Muscle layer of colon (tissue), 2 donors: Measurements from ENCODE around the gene GEMIN4.

Experiments used
- H3K27ac ChIP-seq: one replicate; pipeline ENCODE4 v1.7.0; 2013; ENCODE audit warnings: low read depth, mild to moderate bottlenecking, low read length, moderate library complexity
- H3K27me3 ChIP-seq, 2 donors: one replicate each; pipeline ENCODE4 v1.7.0; 2013; ENCODE audit warnings: low read length in 2 of 2, mild to moderate bottlenecking in 2 of 2; ENCODE audit not compliant: insufficient read depth in 2 of 2, control insufficient read depth in 1 of 2
- H3K36me3 ChIP-seq: one replicate; pipeline ENCODE4 v1.7.0; 2013; ENCODE audit warnings: mild to moderate bottlenecking, low read length; ENCODE audit not compliant: insufficient read depth
- H3K4me1 ChIP-seq: one replicate; pipeline ENCODE4 v1.7.0; 2013; ENCODE audit warnings: mild to moderate bottlenecking, low read length; ENCODE audit not compliant: insufficient read depth
- H3K4me3 ChIP-seq, 2 donors: one replicate each; pipeline ENCODE4 v1.7.0; 2013; ENCODE audit warnings: low read length in 2 of 2, low read depth in 1 of 2, mild to moderate bottlenecking in 1 of 2, moderate library complexity in 1 of 2
- H3K9ac ChIP-seq: one replicate; pipeline ENCODE4 v1.7.0; 2013; ENCODE audit warnings: low read length
- H3K9me3 ChIP-seq: one replicate; pipeline ENCODE4 v1.7.0; 2013; ENCODE audit warnings: mild to moderate bottlenecking, low read length
- donor health status: abdominal sarcoma.
- donor health status: Adenocarcinoma of cecum.

Gene GEMIN4

GRCh38 chr17:752002-752619, at the start of gene GEMIN4:
Gene GEMIN4, minus strand, starts transcription at chr17:752264. Its CDS starts 122 bp downstream, at chr17:752142.
- H3K4me3 ChIP-seq = peak within 1 kb of the TSS; percentile 85 to 87
- no peaks in the 10 kb centered on the region for H3K9me3 ChIP-seq
- peak within 1 kb of the TSS; percentile 6 for H3K9ac ChIP-seq
- H3K4me1 ChIP-seq = peaks cover 21% of the 10 kb centered on the region
- peak within 1 kb of the TSS; percentile 13 for H3K27ac ChIP-seq
- H3K27me3 ChIP-seq = no peaks in the 10 kb centered on the region
- peaks cover 10% of the 10 kb centered on the region for H3K36me3 ChIP-seq

DNA sequence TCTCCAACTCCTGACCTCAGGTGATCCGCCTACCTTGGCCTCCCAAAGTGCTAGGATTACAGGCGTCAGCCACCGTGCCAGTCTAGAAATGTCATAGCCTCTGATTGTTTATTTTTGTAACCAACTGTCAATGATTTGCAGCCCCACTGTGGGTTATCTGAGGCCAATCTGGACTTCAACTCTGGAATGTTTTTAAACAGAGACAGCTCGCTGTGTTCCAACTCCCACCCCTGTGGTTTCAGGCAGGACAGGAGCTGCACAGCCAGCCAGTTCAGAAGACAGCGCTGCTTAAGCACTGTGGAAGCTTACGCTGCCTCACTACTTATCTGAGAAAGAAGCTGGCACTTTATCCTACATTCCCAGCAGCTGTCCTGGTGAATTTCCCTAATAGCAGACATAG, 49.6 kb upstream of the GEMIN4 start:
- Histone ChIP-seq H3K27me3 (no peaks in the 10 kb centered on the region), H3K9ac (no peak overlapping the region), H3K9me3 (no peaks in the 10 kb centered on the region), H3K36me3 (peaks cover 29% of the 10 kb centered on the region), H3K4me3 (no peak overlapping the region), H3K4me1 (no peaks in the 10 kb centered on the region), H3K27ac (no peak overlapping the region)

DNA sequence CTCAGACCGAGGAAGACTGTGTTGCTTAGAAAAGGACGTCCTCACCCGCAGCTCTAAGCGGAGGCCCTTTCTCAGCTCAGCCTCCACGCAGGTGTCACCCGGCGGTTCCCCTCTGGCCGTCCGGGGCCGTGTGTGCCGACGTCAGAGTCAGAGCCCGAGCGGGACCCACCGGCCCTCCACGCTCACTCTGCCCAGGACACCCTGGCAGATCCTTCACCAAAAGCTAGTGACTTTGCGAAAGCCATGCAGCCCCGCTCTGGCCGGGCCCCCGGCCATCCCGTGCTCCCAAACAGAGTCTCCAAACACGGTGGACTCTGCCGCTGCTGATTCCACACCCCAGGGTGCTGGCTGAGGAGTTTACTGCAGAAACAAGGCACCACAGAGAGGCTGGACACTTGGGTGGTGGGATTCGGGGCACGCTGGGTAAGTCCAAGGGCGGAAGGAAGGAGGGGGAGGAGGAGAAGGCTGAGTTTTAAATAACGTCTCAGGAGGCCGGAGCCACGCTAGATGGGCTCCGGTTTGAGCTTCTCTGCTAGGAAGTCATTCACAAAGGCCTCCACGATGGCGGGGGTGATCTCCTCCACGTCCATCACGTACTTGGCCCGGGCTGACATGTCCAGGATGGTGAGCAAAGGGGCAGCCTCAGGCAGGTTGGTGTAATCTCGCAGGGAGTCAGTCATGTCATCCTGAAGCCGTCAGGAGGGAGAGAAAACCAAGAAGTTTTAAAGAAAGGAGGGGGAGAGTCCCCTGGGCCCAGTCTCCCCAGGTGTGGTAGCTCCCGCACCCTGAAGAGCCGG, 48.6 kb upstream of the GEMIN4 start:
- Histone ChIP-seq H3K9ac (no peak overlapping the region), H3K4me1 (peaks cover under 1% of the 10 kb centered on the region), H3K4me3 (no peak overlapping the region), H3K9me3 (no peaks in the 10 kb centered on the region), H3K27ac (no peak overlapping the region), H3K36me3 (peaks cover 33% of the 10 kb centered on the region), H3K27me3 (no peaks in the 10 kb centered on the region)

DNA sequence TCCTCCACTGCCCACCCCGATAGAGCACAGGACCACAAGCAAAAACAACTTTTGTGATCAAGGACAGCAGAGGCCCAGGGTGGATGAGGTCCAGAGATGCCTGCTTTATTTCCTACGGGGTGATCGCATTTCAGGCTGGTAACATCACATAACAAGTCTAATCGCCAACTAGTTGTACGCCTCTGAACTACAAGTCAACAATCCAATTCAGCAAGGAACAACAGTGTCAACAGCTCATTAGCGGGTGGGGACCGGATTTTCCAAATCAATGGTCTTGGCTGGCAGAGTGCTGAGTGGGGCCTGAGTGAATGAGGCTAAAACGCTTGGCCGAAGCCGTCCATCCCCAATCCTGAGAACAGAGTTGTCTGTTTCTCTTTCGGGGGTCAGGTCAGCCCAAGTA, 47.2 kb upstream of the GEMIN4 start:
- Histone ChIP-seq H3K36me3 (peaks cover 33% of the 10 kb centered on the region), H3K9ac (no peak overlapping the region), H3K4me1 (peaks cover 13% of the 10 kb centered on the region), H3K27me3 (no peaks in the 10 kb centered on the region), H3K27ac (no peak overlapping the region), H3K9me3 (no peaks in the 10 kb centered on the region), H3K4me3 (no peak overlapping the region)

- no peak overlapping the region for H3K9ac ChIP-seq
- H3K27me3 ChIP-seq = no peaks in the 10 kb centered on the region
- peaks cover 24% of the 10 kb centered on the region for H3K36me3 ChIP-seq
- H3K4me3 ChIP-seq = no peak overlapping the region
- peak overlapping the region; percentile 14 for H3K27ac ChIP-seq
- H3K9me3 ChIP-seq = no peaks in the 10 kb centered on the region
- H3K4me1 ChIP-seq = peaks cover 21% of the 10 kb centered on the region
Observed at GRCh38 chr17:798246-798645, 46.2 kb upstream of the GEMIN4 start.

- no peaks in the 10 kb centered on the region for H3K9me3 ChIP-seq
- H3K4me3 ChIP-seq = no peak overlapping the region
- H3K27me3 ChIP-seq = no peaks in the 10 kb centered on the region
- H3K9ac ChIP-seq = no peak overlapping the region
- H3K4me1 ChIP-seq = peaks cover 21% of the 10 kb centered on the region
- H3K36me3 ChIP-seq = peaks cover 23% of the 10 kb centered on the region
- H3K27ac ChIP-seq = no peak overlapping the region
Observed at GRCh38 chr17:797236-797840, 45.3 kb upstream of the GEMIN4 start.

DNA sequence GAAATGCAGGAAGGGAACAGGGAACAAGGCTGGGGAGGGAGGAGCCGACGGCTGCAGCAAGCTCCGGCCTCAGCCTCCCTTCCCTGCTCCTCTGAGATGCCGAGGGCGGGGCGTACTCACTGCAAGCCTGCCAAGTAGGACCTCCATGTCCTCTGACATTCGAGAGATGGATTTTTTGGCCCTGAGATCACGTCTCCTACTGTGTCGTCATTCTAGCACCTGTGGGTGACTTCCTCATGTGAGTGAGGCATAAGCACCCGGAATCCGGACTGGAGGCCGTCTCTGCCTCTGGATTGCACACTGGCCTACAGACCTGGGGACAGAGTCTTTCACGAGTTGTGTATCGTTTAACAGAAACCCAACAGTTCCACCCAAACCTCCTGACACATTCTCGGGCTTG, 44.5 kb upstream of the GEMIN4 start:
- Histone ChIP-seq H3K9ac (no peak overlapping the region), H3K4me1 (peaks cover 21% of the 10 kb centered on the region), H3K36me3 (peaks cover 28% of the 10 kb centered on the region), H3K27me3 (no peaks in the 10 kb centered on the region), H3K9me3 (no peaks in the 10 kb centered on the region), H3K4me3 (no peak overlapping the region), H3K27ac (peak overlapping the region; percentile 8)

- H3K36me3 ChIP-seq = peaks cover 32% of the 10 kb centered on the region
Observed at GRCh38 chr17:795721-796120, 43.7 kb upstream of the GEMIN4 start.

DNA sequence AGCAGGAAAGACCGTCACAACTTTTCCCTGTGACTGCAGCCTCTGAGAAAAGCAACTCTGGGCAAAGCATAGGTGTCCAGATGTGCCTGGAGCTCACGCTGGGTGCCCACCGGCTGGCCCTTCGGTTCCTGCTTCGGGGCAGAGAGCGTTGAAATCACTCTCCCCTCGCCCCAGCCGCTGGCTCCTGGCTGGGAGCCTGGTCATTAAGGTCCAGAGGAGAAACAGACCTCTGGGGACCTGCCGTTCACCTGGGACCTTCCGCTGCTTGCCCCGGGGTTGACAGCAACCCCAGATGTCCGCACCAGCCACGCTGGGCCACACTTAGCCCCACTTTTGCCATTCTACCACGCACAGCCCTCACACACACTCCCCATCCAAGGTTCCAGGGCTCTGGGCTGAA, 43.2 kb upstream of the GEMIN4 start:
- H3K27ac ChIP-seq = peak overlapping the region; percentile 36
- H3K36me3 ChIP-seq = peaks cover 28% of the 10 kb centered on the region
- no peaks in the 10 kb centered on the region for H3K27me3 ChIP-seq
- no peak overlapping the region for H3K9ac ChIP-seq
- peak overlapping the region in 1 of 2 donors; percentile 18 for H3K4me3 ChIP-seq
- no peaks in the 10 kb centered on the region for H3K9me3 ChIP-seq
- peaks cover 21% of the 10 kb centered on the region for H3K4me1 ChIP-seq

More at GRCh38 chr17:795721-796120, 43.7 kb upstream of the GEMIN4 start:
- H3K27me3 ChIP-seq = no peaks in the 10 kb centered on the region
- no peak overlapping the region for H3K4me3 ChIP-seq
- no peaks in the 10 kb centered on the region for H3K9me3 ChIP-seq
- H3K27ac ChIP-seq = peak overlapping the region; percentile 36
- no peak overlapping the region for H3K9ac ChIP-seq
- H3K4me1 ChIP-seq = peaks cover 21% of the 10 kb centered on the region

- H3K9me3 ChIP-seq = no peaks in the 10 kb centered on the region
- H3K9ac ChIP-seq = no peak overlapping the region
- H3K27ac ChIP-seq = peak overlapping the region; percentile 36
- H3K4me3 ChIP-seq = peak overlapping the region in 1 of 2 donors; percentile 18
- H3K4me1 ChIP-seq = peaks cover 21% of the 10 kb centered on the region
- H3K27me3 ChIP-seq = no peaks in the 10 kb centered on the region
- H3K36me3 ChIP-seq = peaks cover 25% of the 10 kb centered on the region
Observed at GRCh38 chr17:794876-795275, 42.8 kb upstream of the GEMIN4 start.

DNA sequence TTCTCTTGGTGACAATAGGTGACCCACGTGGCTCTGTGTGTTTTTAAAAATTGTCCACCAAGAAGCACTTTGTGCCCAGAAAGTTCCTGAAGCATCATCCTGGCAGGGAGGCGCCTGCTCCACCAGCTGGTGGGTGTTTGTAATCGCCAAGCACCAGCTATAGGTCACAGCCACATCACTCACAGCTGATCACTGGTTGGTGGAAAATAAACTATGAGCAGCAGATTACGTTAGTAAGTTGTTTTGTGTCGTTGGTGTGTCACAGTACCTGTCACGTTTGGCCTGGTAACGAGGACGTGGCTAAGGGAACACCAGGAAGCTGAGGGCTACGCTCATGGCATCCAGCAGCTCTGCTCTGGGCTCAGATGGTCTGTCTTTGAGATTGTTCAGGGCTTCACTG, 40.2 kb upstream of the GEMIN4 start:
- H3K4me1 ChIP-seq = peaks cover 21% of the 10 kb centered on the region
- no peaks in the 10 kb centered on the region for H3K9me3 ChIP-seq
- no peak overlapping the region for H3K9ac ChIP-seq
- no peak overlapping the region for H3K4me3 ChIP-seq
- no peak overlapping the region for H3K27ac ChIP-seq
- H3K36me3 ChIP-seq = peaks cover 36% of the 10 kb centered on the region
- H3K27me3 ChIP-seq = no peaks in the 10 kb centered on the region
